NCI-H2227 (cell line): ENCODE results near the gene PROZ.

Source experiments
- DNase-seq: peaks from one replicate; lab custom pipeline; 2025; ENCODE audit not compliant: unreplicated experiment; lab: John Stamatoyannopoulos, UW

Gene PROZ

GRCh38 chr13:113171250-113172125 lies 13.0 kb downstream of the PROZ start:
- no peak for DNase-seq

DNA sequence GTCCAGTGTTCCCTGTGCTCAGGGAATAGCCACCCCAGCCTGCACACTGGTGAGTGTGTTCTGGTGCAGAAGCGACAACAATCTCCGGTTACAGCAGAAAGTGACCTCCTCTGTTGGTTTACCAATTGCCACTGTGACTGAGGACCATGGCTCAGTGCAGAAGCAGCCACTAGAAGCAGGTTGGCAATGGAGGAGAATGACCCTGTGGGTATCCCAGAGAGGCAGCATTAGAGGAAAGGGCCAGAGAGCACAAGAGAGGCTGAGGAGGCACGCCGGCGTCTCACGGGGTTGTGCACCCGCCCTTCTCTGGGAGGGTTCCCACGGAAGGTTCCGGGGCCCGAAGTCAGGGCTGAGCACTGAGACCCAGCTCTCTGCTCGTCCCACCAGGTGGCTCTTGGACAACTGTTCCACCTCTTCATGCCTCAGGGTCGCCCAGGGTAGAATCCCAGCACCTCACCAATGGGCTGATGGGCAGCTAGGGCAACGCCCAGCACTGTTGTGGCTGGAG lies 14.0 kb downstream of the PROZ start:
- DNase-seq: no peak

GRCh38 chr13:113176280-113176679 lies 17.8 kb downstream of the PROZ start:
- DNase-seq: no peak

GRCh38 chr13:113176822-113177221 lies 18.4 kb downstream of the PROZ start:
- no peak for DNase-seq

DNA sequence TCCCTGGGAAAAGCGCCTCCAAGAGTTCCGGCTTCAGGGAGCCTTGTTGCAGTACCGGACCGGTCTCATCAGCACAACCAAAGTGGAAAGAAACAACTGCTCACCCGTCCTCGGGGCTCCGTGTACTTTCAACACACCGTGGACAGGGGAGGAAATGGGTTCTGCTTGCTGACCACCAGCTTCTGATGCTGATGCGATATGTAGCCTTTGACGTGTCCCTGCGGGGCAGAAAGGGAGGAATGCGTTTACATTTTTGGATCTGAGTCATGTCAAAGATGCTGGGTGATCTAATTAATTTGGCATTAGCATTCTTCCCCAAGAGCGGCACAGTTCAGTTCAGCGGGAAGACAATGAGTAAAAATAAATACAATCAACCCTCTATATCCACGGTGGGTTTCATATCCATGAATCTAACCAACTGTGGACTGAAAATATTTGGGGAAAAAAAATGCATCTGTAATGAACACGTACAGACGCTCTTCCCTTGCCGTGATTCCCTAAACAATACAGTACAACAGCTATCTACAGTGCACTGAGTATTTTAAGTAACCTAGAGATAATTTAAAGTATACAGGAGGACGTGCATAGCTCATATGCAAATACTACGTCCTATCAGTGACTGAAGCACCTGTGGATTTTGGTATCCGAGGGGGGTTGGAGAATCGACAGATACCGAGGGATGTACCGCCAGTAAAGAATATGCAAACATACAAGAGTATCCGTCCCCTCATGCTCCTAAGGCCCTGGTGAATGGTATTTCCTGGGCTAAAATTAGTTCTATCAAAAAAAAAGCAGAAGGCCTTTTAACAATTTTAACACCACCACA lies 19.8 kb downstream of the PROZ start:
- no peak for DNase-seq

GRCh38 chr13:113178896-113179167 lies 20.4 kb downstream of the PROZ start:
- DNase-seq: no peak

GRCh38 chr13:113179374-113180230 lies 21.2 kb downstream of the PROZ start:
- no peak for DNase-seq

DNA sequence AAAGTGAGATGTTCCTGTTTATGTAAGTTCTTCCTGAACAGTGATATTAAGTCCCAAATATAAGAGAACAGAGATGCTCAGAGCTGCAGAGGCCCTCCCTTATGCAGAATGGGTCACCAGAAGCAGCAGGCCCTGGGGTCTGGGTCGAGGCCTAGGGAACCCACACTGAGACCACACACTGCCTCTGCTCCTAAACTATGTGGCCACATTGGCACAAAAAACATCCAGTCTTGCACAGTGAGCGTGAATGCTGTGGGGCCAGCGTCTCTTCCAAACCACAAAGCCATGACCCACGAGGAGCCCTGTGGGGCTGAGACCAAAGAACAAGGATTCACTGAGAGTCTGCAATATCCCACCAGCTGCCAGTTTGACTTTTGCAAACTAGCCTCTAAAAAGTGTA lies 23.6 kb downstream of the PROZ start:
- no peak for DNase-seq

GRCh38 chr13:113183450-113184129 lies 25.1 kb downstream of the PROZ start:
- no peak for DNase-seq

DNA sequence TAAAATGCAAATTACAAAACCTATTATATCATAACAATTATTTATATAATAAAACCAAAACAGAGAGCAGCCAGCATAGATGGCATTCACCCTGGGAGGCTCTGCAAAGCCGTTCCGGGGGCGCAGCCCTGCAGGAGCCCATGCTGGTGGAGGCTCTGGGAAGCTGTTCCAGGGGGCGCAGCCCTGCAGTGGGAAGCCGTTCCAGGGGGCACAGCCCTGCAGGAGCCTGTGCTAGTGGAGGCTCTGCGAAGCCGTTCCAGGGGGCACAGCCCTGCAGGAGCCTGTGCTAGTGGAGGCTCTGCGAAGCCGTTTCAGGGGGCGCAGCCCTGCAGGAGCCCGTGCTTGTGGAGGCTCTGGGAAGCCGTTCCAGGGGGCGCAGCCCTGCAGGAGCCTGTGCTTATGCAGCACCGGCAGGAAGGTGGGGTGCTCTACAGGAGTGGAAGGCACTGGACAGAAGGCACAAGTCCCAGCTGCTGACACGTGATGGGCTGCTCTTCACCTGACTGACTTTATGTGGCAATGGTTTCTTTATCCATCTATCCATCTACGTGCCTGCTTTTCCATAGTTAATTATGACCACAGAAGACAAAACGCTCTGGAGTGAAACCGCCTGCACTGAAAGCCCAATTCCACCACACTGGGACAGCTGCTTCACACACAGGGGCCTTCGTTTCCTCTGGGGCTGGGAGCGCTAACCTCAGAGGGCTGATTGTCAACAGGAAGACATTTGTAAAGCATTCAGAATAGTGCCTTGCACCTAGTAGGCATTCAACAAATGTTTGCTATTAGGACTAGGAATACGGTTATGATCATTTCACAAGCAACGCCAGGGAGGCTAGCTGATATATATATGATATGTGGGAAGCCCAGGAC lies 26.4 kb downstream of the PROZ start:
- no peak for DNase-seq

GRCh38 chr13:113186061-113186900 lies 27.8 kb downstream of the PROZ start:
- DNase-seq: no peak

- peak; percentile 5 for DNase-seq
These were observed 28.8 kb downstream of the PROZ start for GRCh38 chr13:113187263-113187669.

DNA sequence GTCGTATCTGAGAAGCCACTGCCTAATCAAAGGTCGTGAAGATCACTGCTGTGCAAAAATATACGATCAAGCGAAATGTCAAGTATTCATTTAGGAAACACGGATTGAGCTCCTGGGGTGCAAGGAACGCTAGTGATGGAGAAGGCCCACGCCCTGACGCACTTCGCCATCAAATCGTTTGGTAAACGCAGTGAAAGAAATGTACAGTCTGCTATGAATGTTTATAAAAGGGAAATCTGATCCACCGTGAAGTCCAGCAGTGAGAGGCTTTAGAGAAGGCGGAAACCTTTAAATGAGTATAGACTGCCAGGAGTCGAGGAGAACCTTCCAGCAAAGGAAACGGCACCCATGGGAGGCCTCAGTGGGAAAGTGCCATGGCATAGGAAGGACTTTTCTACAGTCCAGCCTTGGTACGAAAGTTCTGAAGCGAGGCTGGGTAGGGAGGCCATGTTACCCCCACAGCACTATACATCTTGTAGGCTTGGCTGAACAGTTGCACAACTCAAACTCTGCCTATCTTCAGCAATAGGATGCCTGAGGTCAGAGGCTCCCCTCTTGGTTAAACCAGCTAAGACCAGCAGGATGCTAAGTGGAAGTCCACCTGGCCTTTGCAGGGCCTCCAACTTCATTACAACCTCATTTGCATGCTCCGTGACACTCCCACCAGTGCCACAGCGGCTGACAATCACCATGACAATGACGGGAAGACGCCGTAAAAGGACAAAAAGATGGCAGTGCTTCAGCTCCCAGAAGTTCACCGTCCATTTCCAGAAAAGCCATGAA lies 29.6 kb downstream of the PROZ start:
- no peak for DNase-seq

DNA sequence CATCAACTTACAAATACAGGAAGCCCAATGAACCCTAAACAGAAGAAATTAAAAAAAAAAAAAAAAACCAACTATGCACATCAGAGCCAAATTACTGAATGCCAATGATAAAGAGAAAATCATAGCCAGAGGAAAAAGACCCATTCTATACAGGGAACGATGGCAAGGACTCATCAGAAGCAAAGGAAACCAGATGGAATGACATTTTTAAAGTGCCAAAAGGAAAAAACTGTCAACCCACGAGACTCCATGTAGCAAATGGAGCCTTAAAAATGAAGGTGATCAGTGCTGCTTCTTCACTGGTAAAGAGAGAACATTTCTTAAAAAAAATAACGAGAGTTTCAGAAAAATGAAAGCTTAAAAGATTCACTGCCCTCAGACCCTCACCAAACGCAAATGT lies 31.7 kb downstream of the PROZ start:
- DNase-seq: no peak

GRCh38 chr13:113192279-113192678 lies 33.8 kb downstream of the PROZ start:
- DNase-seq: no peak

DNA sequence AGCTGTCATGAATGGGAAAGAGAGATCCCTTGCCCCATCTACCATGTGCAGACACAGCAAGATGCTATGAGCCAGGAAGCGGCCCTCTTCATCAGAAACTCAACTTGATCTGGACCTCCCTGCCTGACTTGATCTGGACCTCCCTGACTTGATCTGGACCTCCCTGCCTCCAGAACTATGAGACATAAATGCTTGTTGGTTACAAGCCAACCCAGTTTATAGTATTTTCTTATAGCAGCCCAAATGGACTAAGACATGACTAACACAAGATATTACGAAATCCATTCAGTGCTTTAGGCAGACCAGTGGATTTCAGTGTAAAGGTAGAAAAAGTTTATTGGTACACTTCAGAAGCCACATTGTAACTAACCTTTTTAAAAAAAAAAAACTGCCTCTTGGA lies 34.5 kb downstream of the PROZ start:
- no peak for DNase-seq

GRCh38 chr13:113195360-113195759 lies 36.9 kb downstream of the PROZ start:
- DNase-seq: no peak
